Measurements from ENCODE around the gene FXYD5.

The FXYD5 gene, protein sequence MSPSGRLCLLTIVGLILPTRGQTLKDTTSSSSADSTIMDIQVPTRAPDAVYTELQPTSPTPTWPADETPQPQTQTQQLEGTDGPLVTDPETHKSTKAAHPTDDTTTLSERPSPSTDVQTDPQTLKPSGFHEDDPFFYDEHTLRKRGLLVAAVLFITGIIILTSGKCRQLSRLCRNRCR

DNA sequence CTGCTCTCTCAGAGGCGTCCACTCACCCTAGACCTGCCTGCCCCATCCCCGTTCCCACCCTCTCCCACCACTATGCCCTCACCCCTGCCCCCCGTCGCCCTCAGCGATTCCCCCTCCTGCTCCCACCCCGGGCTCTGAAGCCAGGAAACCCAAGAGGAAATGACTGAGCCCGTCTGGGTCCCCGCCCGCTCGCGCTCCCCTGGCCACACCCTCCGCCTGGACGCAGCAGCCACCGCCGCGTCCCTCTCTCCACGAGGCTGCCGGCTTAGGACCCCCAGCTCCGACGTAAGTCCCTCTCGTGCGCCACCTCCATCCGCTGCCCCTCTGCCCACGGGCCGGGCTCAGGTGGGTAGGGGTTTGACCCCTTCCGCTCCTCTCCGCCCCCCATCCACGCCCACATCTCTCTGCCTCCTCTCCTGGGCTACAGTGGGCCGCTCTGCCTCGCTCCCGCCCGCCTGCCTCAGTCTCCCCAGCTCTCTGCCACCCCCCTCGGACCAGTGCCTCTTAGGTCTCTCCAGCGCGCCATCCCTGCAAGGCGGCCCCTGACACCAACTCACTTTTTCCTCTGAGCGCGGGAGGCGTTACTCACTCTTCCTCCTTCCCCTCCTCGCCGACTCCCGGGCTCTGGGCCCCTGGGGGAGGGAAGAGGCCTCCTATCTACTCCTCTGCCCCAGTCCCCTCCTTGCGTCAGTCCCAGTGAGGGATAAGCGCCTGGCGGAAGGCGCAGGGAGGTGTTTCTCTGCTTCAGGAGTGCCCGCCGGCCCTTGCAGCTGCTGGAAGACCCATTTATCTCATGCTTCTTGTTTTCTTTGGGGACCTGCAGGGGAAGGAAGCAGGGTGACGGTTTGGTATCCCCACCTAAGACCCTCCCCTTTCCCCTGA lies at the start of gene FXYD5:
TSS of gene FXYD5 (plus strand) at position 211 of the 882 bp plus-strand sequence. CDS start 816 bp downstream, outside the sequence.
- DNase-seq = peak; percentile 78 to 90

DNA sequence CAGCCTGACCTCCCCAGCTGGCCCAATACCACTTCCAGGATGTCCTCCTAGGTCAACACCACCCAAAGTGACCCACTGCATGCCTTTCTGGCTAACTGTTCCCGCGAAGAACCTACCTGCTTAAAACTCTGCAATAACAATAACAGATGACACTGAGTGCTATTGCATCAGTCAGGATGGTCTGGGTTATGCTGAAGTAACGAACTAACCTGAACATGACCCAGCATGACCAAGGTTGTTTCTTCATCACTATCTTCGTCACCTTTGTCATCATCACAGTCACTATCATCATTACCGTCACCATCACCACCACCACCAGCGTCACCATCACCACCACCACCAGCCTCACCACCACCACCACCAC lies 49.5 kb upstream of the FXYD5 start:
- DNase-seq = no peak

GRCh38 chr19:35105411-35106290 lies 48.9 kb upstream of the FXYD5 start:
- DNase-seq = no peak

- no peak for DNase-seq
Observed at GRCh38 chr19:35106291-35106583, 48.3 kb upstream of the FXYD5 start.

DNA sequence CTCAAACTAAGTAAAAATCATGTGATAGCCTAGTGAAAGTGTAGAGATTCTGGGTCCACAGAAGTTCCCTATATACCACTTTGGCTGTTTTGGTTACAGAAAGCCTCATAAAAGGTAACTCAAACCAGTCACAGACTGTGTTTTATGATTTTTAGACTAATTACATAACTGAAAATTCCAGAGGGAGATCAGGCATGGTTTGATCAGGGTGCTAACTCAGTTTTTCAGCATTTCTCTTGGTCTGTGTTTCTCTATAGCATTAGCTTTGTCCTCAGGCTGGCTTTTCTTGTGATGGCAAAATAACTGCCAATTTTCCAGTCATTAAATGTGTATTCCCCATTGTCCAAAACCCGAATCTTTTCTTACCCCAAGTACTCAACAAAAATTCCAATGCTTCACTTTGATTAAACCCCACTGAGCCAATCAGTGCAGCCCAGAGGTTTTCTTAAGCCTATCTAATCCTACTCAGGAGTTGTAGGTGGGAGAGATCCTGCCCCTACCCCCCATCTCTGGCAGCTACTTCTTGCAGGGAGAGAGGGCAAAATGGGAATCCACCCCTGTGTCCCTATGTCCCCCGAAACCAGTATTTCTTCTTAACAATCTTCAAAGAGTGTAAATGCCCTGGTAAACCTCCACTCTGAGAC lies 47.5 kb upstream of the FXYD5 start:
- no peak for DNase-seq

DNA sequence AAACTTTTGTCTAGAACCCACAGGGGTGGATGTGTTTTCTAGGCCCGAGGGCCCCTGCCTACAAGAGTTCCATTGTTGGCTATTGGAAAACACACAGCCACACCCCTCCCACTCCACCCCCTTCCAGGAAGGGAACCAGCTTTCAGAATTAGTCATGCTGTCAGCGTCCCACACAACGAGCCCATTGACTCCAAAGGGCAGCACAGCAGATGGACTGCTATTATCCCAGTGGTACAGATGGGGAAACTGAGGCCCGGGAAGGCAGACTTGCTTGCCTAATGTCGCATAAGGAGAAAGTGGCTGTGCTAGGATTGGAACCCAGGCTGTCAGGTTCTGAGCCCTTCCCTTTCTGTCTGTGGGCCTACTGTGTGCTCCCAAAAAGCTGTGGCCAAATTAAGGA lies 47.0 kb upstream of the FXYD5 start:
- no peak for DNase-seq

- DNase-seq = no peak
Observed at GRCh38 chr19:35108730-35109129, 45.8 kb upstream of the FXYD5 start.

DNA sequence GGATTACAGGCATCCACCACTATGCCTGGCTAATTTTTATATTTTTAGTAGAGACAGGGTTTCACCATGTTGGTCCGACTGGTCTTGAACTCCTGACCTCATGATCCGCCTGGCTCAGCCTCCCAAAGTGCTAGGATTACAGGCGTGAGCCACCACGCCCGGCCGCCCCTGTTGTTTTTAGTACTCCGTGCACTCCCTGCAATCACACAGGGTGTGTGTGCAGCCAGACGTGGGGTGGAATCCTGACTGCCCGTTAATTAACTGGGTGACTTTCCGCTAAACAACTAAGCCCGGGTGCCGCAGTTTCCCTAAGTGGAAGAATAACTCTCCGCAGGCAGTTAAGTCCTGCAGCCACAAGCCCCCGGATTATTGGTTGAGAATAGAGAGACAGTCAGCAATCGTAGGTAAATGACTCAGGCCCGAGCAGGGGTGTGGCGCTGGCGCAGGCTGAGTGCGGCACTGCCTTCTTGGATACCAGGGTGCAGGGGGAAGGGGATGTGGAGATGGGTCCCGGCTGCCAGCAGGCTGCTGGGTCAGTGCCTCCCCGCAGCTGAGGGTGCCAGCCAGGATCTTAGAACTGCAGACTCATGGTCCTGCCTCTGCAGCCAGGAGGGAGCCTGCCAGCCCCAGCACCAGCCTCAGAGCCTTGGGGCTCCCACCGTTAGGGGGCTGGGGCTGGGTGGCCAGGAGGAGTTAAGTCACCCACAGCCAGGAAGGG lies 45.0 kb upstream of the FXYD5 start:
- DNase-seq = no peak

DNA sequence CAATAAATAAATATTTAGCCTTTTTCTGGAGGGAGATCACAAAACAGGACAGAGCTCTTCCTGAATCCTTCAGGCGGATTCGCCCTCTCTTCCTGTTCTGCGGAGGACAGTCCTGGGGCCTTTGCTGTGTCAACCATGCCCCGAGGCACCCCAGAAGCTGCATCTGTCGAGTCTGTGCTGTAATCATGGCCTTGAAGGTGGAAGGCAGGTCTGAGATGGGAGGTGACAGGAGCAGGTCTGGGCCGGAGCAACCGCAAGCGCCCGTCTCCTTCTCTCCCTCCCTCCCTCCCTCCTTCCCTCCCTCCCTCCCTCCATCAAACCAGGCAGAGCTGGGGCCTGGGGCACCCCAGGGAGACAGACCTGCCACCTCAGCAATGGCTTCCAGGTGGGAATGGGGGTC lies 43.6 kb upstream of the FXYD5 start:
- DNase-seq = no peak

GRCh38 chr19:35112995-35113688 lies 41.4 kb upstream of the FXYD5 start:
- DNase-seq = no peak

DNA sequence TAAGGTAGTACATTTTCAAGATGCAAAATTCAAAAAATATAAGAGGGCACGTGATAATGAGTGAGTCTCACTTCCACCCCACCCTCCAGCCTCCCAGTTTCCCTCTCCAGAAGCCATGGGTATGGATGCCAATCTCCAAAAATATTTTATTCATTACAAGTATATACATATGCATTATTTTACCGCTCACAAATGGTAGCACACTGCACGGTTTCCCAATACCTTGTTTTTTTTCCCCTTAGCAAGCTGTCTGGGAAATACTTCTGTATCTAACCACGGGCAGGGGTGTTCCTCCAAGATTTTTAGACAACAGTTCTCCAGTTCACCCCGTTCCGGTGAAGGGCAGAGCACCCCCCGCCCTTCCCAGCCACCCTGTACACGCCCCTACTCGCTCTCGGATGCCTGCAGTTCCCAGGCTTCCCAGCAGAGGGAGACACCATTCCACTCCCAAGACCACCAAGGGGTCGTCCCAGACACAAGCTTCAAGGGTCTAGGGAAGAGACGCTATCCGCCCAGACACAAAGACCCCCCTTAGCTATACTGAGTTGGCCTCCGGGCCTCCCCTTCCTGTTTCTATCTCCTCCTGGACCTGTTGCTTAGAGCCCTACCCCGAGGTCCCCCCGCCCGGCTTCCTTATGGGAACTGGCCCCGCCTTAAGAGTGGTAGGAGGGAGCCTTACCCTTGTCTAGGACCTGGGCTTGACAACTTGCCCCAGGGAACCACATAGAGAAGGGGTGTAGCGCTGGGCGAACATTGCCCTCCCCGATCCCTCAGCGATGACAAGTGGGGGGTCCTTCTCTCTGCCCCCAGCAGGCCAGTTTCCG lies 40.0 kb upstream of the FXYD5 start:
- DNase-seq = peak; percentile 54 to 68

- no peak for DNase-seq
Observed at GRCh38 chr19:35115177-35115951, 39.2 kb upstream of the FXYD5 start, which contains the start of gene FXYD3. Gene FXYD3, plus strand, starts transcription at chr19:35115823. Its CDS starts 3,554 bp downstream, at chr19:35119377.

- no peak for DNase-seq
Observed at GRCh38 chr19:35116072-35116801, 38.3 kb upstream of the FXYD5 start.

DNA sequence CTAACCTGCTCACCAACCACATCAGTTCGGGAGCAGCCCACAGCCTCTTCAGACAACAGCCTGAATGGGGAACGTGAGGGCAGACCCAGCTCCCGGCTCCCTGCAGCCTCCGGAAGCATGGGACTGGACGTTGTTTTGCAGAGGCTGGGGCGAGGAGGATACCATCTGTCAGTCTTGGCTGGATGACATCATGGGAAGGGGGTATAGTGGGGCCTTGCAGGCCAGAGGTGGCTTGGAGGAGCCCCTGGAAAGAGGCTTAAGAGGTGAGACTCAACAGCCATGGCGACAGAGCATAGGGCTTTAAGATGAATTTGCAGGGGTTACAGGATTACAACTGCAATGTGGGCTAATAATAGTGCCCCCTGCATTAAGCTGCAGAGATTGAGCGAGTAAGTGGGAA lies 37.4 kb upstream of the FXYD5 start:
- no peak for DNase-seq

DNA sequence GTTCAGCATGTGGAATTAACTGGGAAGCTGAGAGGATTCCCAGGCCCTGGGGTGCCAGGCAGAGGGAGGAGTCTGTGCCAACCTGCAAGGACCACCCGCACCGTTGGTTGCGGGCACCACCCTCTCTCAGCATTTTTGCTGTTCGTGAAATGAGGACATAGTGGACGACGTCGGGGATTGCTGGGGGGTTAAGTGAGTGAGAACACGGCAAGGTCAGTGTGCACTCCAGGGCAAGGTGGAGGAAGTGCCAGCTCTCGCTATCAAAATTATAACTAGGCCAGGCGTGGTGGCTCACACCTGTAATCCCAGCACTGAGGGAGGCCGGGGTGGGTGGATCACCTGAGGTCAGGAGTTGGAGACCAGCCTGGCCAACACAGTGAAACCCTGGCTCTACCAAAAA lies 36.7 kb upstream of the FXYD5 start:
- DNase-seq = no peak

- no peak for DNase-seq
Observed at GRCh38 chr19:35118268-35119020, 36.1 kb upstream of the FXYD5 start.

GRCh38 chr19:35119091-35119490 lies 35.4 kb upstream of the FXYD5 start:
- no peak for DNase-seq

GRCh38 chr19:35119578-35120155 lies 34.9 kb upstream of the FXYD5 start:
- no peak for DNase-seq
